ENCODE results near the gene IFI27.

- TF ChIP-seq POLR2AphosphoS5 (IDR thresholded peaks at IDR 0.05; ENCODE audit: borderline replicate concordance, low read depth, low read length) (no peak), EZH2 (IDR thresholded peaks at IDR 0.05) (no peak)
Observed at GRCh38 chr14:94129758-94130414, 19.4 kb downstream of the IFI27 start.

Measured in SK-N-MC (cell line).